ENCODE data around the gene CLDN19.

DNA sequence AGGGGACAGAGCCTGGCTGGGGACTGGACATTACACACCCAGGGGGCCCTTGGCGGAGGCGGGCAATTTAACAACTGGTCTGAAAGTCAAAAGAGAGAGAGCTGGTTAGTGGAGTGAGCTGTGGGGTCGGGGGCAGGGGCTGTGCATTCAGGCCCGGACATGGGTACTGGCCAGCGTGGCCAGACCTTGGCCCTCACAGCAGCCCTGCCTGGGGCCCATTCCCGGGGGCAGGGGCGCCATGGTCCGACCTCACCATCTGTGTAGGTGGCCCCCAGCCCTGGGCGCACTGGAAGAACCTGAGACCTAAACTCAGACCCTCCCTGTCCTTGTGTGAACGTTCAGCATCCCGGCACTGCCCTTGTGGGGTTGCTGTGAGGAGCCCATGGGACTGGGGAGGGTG lies 5.0 kb downstream of the CLDN19 start:
- TF ChIP-seq CTCF (IDR thresholded peaks at IDR 0.05; ENCODE audit: control extremely low read depth in 1 of 3, insufficient read depth in 1 of 3, low read depth in 1 of 3, low read length in 3 of 3) = no peak
- TF ChIP-seq JUND (IDR thresholded peaks at IDR 0.05; ENCODE audit: low read length) = no peak
- no peak for TF ChIP-seq POLR2AphosphoS5 (IDR thresholded peaks at IDR 0.05; ENCODE audit: low read depth, low read length)
- TF ChIP-seq CHD1 (IDR thresholded peaks at IDR 0.05; ENCODE audit: low read depth, low read length) = no peak
- TF ChIP-seq KDM5A (IDR thresholded peaks at IDR 0.05; ENCODE audit: low read length) = no peak
- TF ChIP-seq MAX (IDR thresholded peaks at IDR 0.05) = no peak
- TF ChIP-seq TAF7 (optimal IDR thresholded peaks at IDR 0.05; ENCODE audit: borderline replicate concordance, low read depth, low read length) = no peak
- no peak for TF ChIP-seq SRF (IDR thresholded peaks at IDR 0.05; ENCODE audit: low read depth, low read length)

Data from H1 (cell line).